ENCODE measurements around the gene POLR3H. TPM values are rescaled to one million over a fixed set of nuclear protein-coding genes. Genes with fewer than 3 reads are reported as not detected.

Gene POLR3H, protein sequence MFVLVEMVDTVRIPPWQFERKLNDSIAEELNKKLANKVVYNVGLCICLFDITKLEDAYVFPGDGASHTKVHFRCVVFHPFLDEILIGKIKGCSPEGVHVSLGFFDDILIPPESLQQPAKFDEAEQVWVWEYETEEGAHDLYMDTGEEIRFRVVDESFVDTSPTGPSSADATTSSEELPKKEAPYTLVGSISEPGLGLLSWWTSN
- total RNA-seq, result 22.2 and 25.2 TPM in 2 replicates

GRCh38 chr22:41543854-41544670 lies at the start of gene POLR3H:
TSS of gene POLR3H (minus strand) at chr22:41544470. CDS start at chr22:41544101, 369 bp downstream.

DNA sequence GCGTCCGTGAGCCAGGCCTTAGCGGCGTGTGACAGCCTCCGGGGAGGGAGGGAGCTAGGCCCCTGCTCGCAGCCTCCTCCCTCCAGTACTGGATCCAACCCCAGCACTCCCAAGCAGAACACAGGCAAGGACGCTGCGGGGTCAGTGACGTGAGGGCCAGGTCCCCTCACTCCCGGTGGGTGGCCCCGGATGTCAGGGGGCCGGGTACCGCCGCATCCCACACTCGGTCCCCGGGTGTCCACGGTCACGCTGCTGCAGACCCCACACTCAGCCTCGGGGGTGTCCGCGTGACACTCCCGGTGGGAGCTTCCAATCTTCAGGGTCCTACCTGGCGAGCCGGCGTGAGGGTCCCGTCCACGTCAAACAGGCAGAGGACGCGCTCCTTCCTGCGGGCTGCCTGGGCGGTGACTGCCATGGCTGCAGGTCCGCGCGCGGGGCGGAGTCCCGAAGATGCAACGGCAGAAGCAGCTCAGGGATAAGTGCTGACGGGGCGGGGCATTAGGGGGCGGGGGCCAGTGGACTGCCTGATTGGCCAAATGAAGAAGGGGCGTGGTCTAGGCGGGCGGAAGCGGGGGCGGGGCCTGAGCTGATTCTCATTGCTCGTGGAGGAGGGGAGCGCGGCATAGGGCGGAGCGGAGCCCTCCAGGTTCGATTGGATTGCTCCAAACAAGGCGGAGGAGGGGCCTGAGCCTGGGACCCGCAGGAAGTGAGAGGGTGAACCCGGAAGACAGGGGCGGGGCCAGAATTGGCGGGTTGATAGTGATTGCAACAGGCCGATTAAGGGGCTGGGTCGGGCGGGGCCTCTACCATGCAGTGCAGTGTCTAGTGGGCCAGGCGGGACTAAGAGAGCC lies 45.3 kb upstream of the POLR3H start, which contains the start of gene PMM1:
Gene PMM1, minus strand, starts transcription at position 450 of the 851 bp plus-strand sequence. Its CDS starts 35 bp downstream, at position 415.

Other genes starting within 250 kb of the POLR3H start
- gene ZC3H7B, start 242.9 kb downstream of the POLR3H start, total RNA-seq, result 34.7 and 37.6 TPM in 2 replicates
- gene TEF, start 162.5 kb downstream of the POLR3H start, total RNA-seq, result 9.9 and 10.3 TPM in 2 replicates
- 38.7 and 42.7 TPM in 2 replicates for gene TOB2, start 97.7 kb downstream of the POLR3H start, total RNA-seq
- gene PHF5A, start 75.8 kb downstream of the POLR3H start, total RNA-seq, result 28.1 and 30.6 TPM in 2 replicates
- 51.5 and 60.7 TPM in 2 replicates for gene ACO2, start 75.4 kb downstream of the POLR3H start, total RNA-seq
- gene CSDC2, start 16.5 kb upstream of the POLR3H start, total RNA-seq, result 3.6 and 4.9 TPM in 2 replicates
- gene PMM1, start 45.4 kb upstream of the POLR3H start, total RNA-seq, result 76.2 and 78.2 TPM in 2 replicates
- gene DESI1, start 76.6 kb upstream of the POLR3H start, total RNA-seq, result 19.2 and 50.6 TPM in 2 replicates
- 179 and 183 TPM in 2 replicates for gene XRCC6, start 76.8 kb upstream of the POLR3H start, total RNA-seq
- 110 and 118 TPM in 2 replicates for gene SNU13, start 144.4 kb upstream of the POLR3H start, total RNA-seq
- not detected in 2 replicates for gene MEI1, start 155.0 kb upstream of the POLR3H start, total RNA-seq